ENCODE results near the gene ENOPH1.

- TF ChIP-seq CTCF (conservative IDR thresholded peaks at IDR 0.05 in 1 of 2, IDR thresholded peaks at IDR 0.05 in 1 of 2; ENCODE audit: extremely low read depth in 1 of 2, insufficient read depth in 1 of 2, low read depth in 1 of 2, low read length in 2 of 2) (no peak), EZH2 (IDR thresholded peaks at IDR 0.05; ENCODE audit: borderline replicate concordance, low read length) (no peak)
These were observed 50.5 kb downstream of the ENOPH1 start for GRCh38 chr4:82480771-82481505.
